A549 (cell line): Measurements from ENCODE around the gene COPZ2.

ENCODE experiments used
- EP300 ChIP-seq, 2 experiments: fragments of >200 bp; sonication (Bioruptor Twin); formaldehyde crosslinking; IDR thresholded peaks; 2 replicates in 1 of 2; 3 replicates in 1 of 2; pipeline ENCODE4 v1.6.1; 2016 to 2017
- RAD21 ChIP-seq, 2 experiments: fragments of >200 bp in 1 of 2; sonication (Bioruptor Twin) in 1 of 2; formaldehyde crosslinking in 1 of 2; IDR thresholded peaks in 1 of 2; conservative IDR thresholded peaks in 1 of 2; 2 replicates in 1 of 2; 3 replicates in 1 of 2; pipeline ENCODE4 v1.6.1; 2012 to 2018; ENCODE audit warnings: inconsistent platforms in 1 of 2
- TF ChIP-seq, protein P1 (sequence below): fragments of >200 bp; sonication (Bioruptor Twin); formaldehyde crosslinking; IDR thresholded peaks from 3 replicates; pipeline ENCODE4 v1.5.1; 2016

DNA sequence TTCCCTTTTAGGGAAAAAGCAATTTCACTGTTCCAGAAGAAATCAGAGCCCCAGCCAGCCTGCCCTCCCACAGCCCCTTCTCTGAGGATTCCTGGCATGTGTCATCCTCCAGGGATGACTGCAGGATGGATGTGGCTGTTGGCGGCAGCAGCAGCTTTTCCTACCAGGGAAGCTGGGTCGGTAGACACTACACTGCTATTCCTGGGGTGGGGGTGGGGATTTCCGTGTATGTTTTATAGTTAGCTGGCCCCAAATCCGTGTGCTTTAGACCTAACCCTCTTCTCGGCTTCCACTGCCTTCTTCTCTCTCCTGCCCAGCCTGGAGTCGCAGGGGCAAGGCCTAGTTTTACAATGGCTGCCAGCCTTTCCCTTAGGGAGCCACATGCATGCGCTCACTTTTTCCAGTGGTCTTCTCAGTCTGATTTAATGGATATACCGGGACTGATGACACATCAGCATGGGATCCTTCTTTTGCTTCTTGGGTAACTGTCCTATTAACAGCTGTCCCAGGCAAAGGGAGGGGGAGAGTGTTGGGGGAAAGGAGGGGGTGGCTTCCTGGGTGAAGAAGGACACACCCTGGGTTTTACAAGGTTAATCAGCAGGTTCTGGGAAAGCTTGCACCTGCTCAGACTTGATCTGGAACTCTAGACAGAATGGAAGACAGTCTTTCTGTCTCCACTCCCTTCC is 7.9 kb upstream of the COPZ2 start:
- TF ChIP-seq RAD21 (conservative IDR thresholded peaks at IDR 0.05 in 1 of 2, IDR thresholded peaks at IDR 0.05 in 1 of 2), result no peak
- TF ChIP-seq, protein P1, sequence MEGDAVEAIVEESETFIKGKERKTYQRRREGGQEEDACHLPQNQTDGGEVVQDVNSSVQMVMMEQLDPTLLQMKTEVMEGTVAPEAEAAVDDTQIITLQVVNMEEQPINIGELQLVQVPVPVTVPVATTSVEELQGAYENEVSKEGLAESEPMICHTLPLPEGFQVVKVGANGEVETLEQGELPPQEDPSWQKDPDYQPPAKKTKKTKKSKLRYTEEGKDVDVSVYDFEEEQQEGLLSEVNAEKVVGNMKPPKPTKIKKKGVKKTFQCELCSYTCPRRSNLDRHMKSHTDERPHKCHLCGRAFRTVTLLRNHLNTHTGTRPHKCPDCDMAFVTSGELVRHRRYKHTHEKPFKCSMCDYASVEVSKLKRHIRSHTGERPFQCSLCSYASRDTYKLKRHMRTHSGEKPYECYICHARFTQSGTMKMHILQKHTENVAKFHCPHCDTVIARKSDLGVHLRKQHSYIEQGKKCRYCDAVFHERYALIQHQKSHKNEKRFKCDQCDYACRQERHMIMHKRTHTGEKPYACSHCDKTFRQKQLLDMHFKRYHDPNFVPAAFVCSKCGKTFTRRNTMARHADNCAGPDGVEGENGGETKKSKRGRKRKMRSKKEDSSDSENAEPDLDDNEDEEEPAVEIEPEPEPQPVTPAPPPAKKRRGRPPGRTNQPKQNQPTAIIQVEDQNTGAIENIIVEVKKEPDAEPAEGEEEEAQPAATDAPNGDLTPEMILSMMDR, result no peak
- TF ChIP-seq EP300 (IDR thresholded peaks at IDR 0.05), result no peak
